SK-N-SH (cell line): ENCODE results near the gene ZNF784. TPM values are rescaled to one million over a fixed set of nuclear protein-coding genes. Genes with fewer than 3 reads are reported as not detected.

Experiments
- CTCF ChIA-PET: fragments of 300-600, 350-600 bp; formaldehyde crosslinking; extraction: SDS; loops from one replicate; lab custom pipeline; 2021; lab: Yijun Ruan, JAX
- POLR2A ChIA-PET: fragments of 350-600 bp; sonication (Branson Sonifier 250); formaldehyde crosslinking; extraction: SDS; loops from one replicate; lab custom pipeline; 2020; ENCODE audit warnings: antibody characterized with exemption, inconsistent platforms; lab: Yijun Ruan, JAX
- DNase-seq: peaks from one replicate; pipeline ENCODE4 v3.0.0; 2012
- H2AFZ ChIP-seq: fragments of 200-600 bp; sonication (generic); 2 replicates; pipeline ENCODE4 v1.8.1; 2016; ENCODE audit warnings: antibody characterized with exemption, mild to moderate bottlenecking, low read depth
- H3F3A ChIP-seq: fragments of 200-600 bp; sonication (generic); replicated peaks from 2 replicates; pipeline ENCODE3; 2016; ENCODE audit warnings: antibody characterized with exemption, mild to moderate bottlenecking; ENCODE audit not compliant: insufficient read depth
- H3K27ac ChIP-seq, 2 experiments: fragments of 200-500 bp in 1 of 2; fragments of 200-600 bp in 1 of 2; sonication (Bioruptor generic) in 1 of 2; sonication (generic), shearing (Covaris generic) in 1 of 2; 2 replicates each; pipeline versions ENCODE4 v1.5.1 to v1.6.1; 2014 to 2016; ENCODE audit warnings: low read depth in 2 of 2, inconsistent platforms in 1 of 2, low read length in 1 of 2, mild to moderate bottlenecking in 1 of 2, mixed read lengths in 1 of 2
- H3K27me3 ChIP-seq: fragments of 200-600 bp; sonication (generic), shearing (Covaris generic); 2 replicates; pipeline ENCODE4 v1.6.1; 2016; ENCODE audit warnings: mixed run types; ENCODE audit not compliant: insufficient read depth
- H3K36me3 ChIP-seq, 2 experiments: fragments of 200-500 bp in 1 of 2; fragments of 200-600 bp in 1 of 2; sonication (Bioruptor generic) in 1 of 2; sonication (generic) in 1 of 2; replicated peaks in 1 of 2; 2 replicates each; pipeline versions ENCODE3 to v1.5.1; 2014 to 2016; ENCODE audit warnings: low read length in 1 of 2, mild to moderate bottlenecking in 1 of 2; ENCODE audit not compliant: insufficient read depth in 2 of 2, control insufficient read depth in 1 of 2
- H3K4me1 ChIP-seq, 2 experiments: fragments of 200-500 bp in 1 of 2; fragments of 200-600 bp in 1 of 2; sonication (Bioruptor generic) in 1 of 2; sonication (generic), shearing (Covaris generic) in 1 of 2; 2 replicates each; pipeline versions ENCODE4 v1.5.1 to v1.6.1; 2014 to 2016; ENCODE audit warnings: low read depth in 1 of 2, low read length in 1 of 2, mixed run types in 1 of 2; ENCODE audit not compliant: insufficient read depth in 2 of 2, control insufficient read depth in 1 of 2
- H3K4me2 ChIP-seq: fragments of 200-600 bp; sonication (generic), shearing (Covaris generic); 2 replicates; pipeline ENCODE4 v1.6.1; 2017; ENCODE audit warnings: mixed run types
- H3K4me3 ChIP-seq, 2 experiments: fragments of 200-500 bp in 1 of 2; fragments of 200-600 bp in 1 of 2; sonication (Bioruptor generic) in 1 of 2; sonication (generic), shearing (Covaris generic) in 1 of 2; 2 replicates each; pipeline versions ENCODE4 v1.5.1 to v1.8.1; 2014 to 2016; ENCODE audit warnings: low read depth in 2 of 2, inconsistent platforms in 1 of 2, low read length in 1 of 2, mild to moderate bottlenecking in 1 of 2, mixed read lengths in 1 of 2, moderate library complexity in 1 of 2
- H3K79me2 ChIP-seq: fragments of 200-600 bp; sonication (generic); 2 replicates; pipeline ENCODE4 v1.8.1; 2017; ENCODE audit warnings: mild to moderate bottlenecking; ENCODE audit not compliant: insufficient read depth
- H3K9ac ChIP-seq: fragments of 200-600 bp; sonication (generic); 2 replicates; pipeline ENCODE4 v1.6.1; 2017; ENCODE audit warnings: mixed run types
- H3K9me2 ChIP-seq: fragments of 200-600 bp; sonication (generic); 2 replicates; pipeline ENCODE4 v1.6.1; 2017; ENCODE audit warnings: mixed run types
- H3K9me3 ChIP-seq: fragments of 200-600 bp; sonication (generic); 2 replicates; pipeline ENCODE4 v1.6.1; 2017; ENCODE audit warnings: mixed run types, mild to moderate bottlenecking, moderate library complexity
- H4K20me1 ChIP-seq: fragments of 200-600 bp; sonication (generic); 2 replicates; pipeline ENCODE4 v1.6.1; 2017; ENCODE audit warnings: mild to moderate bottlenecking, mixed run types; ENCODE audit not compliant: insufficient read depth
- CHD2 ChIP-seq: fragments of 150-350 bp; IDR thresholded peaks from 2 replicates; pipeline ENCODE4 v1.6.1; 2018; ENCODE audit warnings: low read length; ENCODE audit not compliant: partially characterized antibody
- CTCF ChIP-seq: fragments of 200-600 bp; sonication (generic); IDR thresholded peaks from 2 replicates; pipeline ENCODE4 v1.6.1; 2017; ENCODE audit warnings: antibody characterized with exemption, mild to moderate bottlenecking, moderate library complexity
- ELF1 ChIP-seq: IDR thresholded peaks from 2 replicates; pipeline ENCODE4 v1.4.0; 2012
- FOSL2 ChIP-seq: IDR thresholded peaks from 2 replicates; pipeline ENCODE4 v1.4.0; 2012; ENCODE audit warnings: low read depth, mild to moderate bottlenecking, moderate library complexity, borderline replicate concordance
- FOXJ3 ChIP-seq: sonication (generic); formaldehyde crosslinking; IDR thresholded peaks from 2 replicates; pipeline ENCODE4 v1.5.1; 2020; ENCODE audit warnings: mild to moderate bottlenecking, missing genetic modification reagents
- GATA2 ChIP-seq: sonication (generic); formaldehyde crosslinking; IDR thresholded peaks from 2 replicates; pipeline ENCODE4 v1.5.0; 2020; ENCODE audit warnings: mild to moderate bottlenecking, missing genetic modification reagents
- MAX ChIP-seq: IDR thresholded peaks from 2 replicates; pipeline ENCODE4 v1.4.0; 2012; ENCODE audit warnings: low read depth
- MXI1 ChIP-seq: IDR thresholded peaks from 2 replicates; pipeline ENCODE4 v1.6.1; 2012; ENCODE audit warnings: mild to moderate bottlenecking, low read depth, low read length, improper control_type of control experiment
- POLR2AphosphoS5 ChIP-seq: IDR thresholded peaks from 2 replicates; pipeline ENCODE4 v1.6.1; 2012; ENCODE audit warnings: low read depth, low read length
- RAD21 ChIP-seq: IDR thresholded peaks from 2 replicates; pipeline ENCODE4 v1.6.1; 2012; ENCODE audit warnings: mild to moderate bottlenecking, low read length
- RCOR1 ChIP-seq: fragments of 150-350 bp; IDR thresholded peaks from 2 replicates; pipeline ENCODE4 v1.6.1; 2017; ENCODE audit warnings: antibody characterized with exemption, low read length
- RFX5 ChIP-seq: IDR thresholded peaks from 2 replicates; pipeline ENCODE4 v1.6.1; 2012; ENCODE audit warnings: mild to moderate bottlenecking, improper control_type of control experiment, low read length
- SIN3A ChIP-seq: IDR thresholded peaks from 2 replicates; pipeline ENCODE4 v1.6.1; 2012; ENCODE audit warnings: low read depth, mild to moderate bottlenecking, low read length, moderate library complexity, borderline replicate concordance
- TAF1 ChIP-seq: IDR thresholded peaks from 2 replicates; pipeline ENCODE4 v1.6.1; 2012; ENCODE audit warnings: low read depth, mild to moderate bottlenecking, low read length, moderate library complexity, borderline replicate concordance
- TCF12 ChIP-seq: IDR thresholded peaks from 2 replicates; pipeline ENCODE4 v1.4.0; 2012
- TEAD4 ChIP-seq: IDR thresholded peaks from 2 replicates; pipeline ENCODE4 v1.4.0; 2012; ENCODE audit warnings: mild to moderate bottlenecking, borderline replicate concordance; ENCODE audit not compliant: insufficient read depth
- USF1 ChIP-seq: IDR thresholded peaks from 2 replicates; pipeline ENCODE4 v1.4.0; 2012; ENCODE audit warnings: low read depth, borderline replicate concordance
- USF2 ChIP-seq: fragments of 150-350 bp; IDR thresholded peaks from 2 replicates; pipeline ENCODE4 v1.6.1; 2017; ENCODE audit warnings: antibody characterized with exemption, low read length, low read depth, borderline replicate concordance
- YY1 ChIP-seq: IDR thresholded peaks from 2 replicates; pipeline ENCODE4 v1.4.0; 2012; ENCODE audit warnings: low read depth, mild to moderate bottlenecking
- WGBS: methylation state at CpG from one replicate; pipeline ENCODE4 v1.1.6; 2017; ENCODE audit warnings: low lambda C conversion rate; 5-methylcytosine and 5-hydroxymethylcytosine counted together
- polyA plus RNA-seq, 3 experiments: library from polyadenylated mRNA; depleted of rRNA; stranded (reverse); fragments of >200 nt; gene quantifications; 2 replicates each; pipeline ENCODE4 v1.2.3, GENCODE V29; 2012

Gene ZNF784
- polyA plus RNA-seq, 1 of the 3 experiments (the other 2 are of a cell fraction) = 5.5 TPM

GRCh38 chr19:55645512-55645881, 21.1 kb upstream of the ZNF784 start:
- CTCF ChIA-PET = interaction anchor here (1.5 to 3.9 kb wide), 2 partner anchors 9 to 14 kb away, joined by 6 to 22 read pairs; no protein-coding TSS in a partner anchor
- 80% methylated on average over 5 of the region's 5 CpGs for WGBS
- POLR2A ChIA-PET = no interaction called here

GRCh38 chr19:55644842-55645511, 20.6 kb upstream of the ZNF784 start:
- Histone ChIP-seq H3K9me3 (no peaks in the 10 kb centered on the region), H3K4me2 (peak overlapping the region; percentile 95), H3K27ac (no peak overlapping the region), H3F3A (peaks cover 27% of the 10 kb centered on the region), H3K9ac (peak overlapping the region; percentile 86; the same call in 1 of the 2 replicates), H3K27me3 (no peaks in the 10 kb centered on the region), H3K36me3 (peaks cover 3 to 13% of the 10 kb centered on the region in 2 experiments), H4K20me1 (no peaks in the 10 kb centered on the region), H3K9me2 (no peaks in the 10 kb centered on the region), H3K79me2 (peaks cover 66% of the 10 kb centered on the region), H3K4me3 (peak overlapping the region; percentile 53 to 81; a peak in 3 of 4 replicates), H3K4me1 (peaks cover 19 to 48% of the 10 kb centered on the region in 2 experiments; a peak in 2 of 4 replicates), H2AFZ (no peak overlapping the region)
- POLR2A ChIA-PET = no interaction called here
- 92% methylated on average over 16 of the region's 28 CpGs for WGBS
- DNase-seq = peak; percentile 2
- CTCF ChIA-PET = interaction anchor here (1.5 to 3.9 kb wide), 3 partner anchors 9 to 26 kb away, joined by 6 to 22 read pairs (median 7); no protein-coding TSS in a partner anchor
- TF ChIP-seq POLR2AphosphoS5 = no peak
- TF ChIP-seq USF2 = no peak
- no peak for TF ChIP-seq ELF1
- no peak for TF ChIP-seq SIN3A
- TF ChIP-seq RAD21 = no peak
- no peak for TF ChIP-seq YY1
- no peak for TF ChIP-seq USF1
- no peak for TF ChIP-seq CHD2
- no peak for TF ChIP-seq TCF12
- TF ChIP-seq TAF1 = no peak
- no peak for TF ChIP-seq MAX

More at GRCh38 chr19:55645512-55645881, 21.1 kb upstream of the ZNF784 start:
- Histone ChIP-seq H3K27me3 (no peaks in the 10 kb centered on the region), H3K4me3 (no peak overlapping the region), H3K9ac (no peak overlapping the region), H4K20me1 (no peaks in the 10 kb centered on the region), H2AFZ (no peak overlapping the region), H3K4me2 (no peak overlapping the region), H3K4me1 (peaks cover 14 to 43% of the 10 kb centered on the region in 2 experiments; a peak in 2 of 4 replicates), H3K9me3 (no peaks in the 10 kb centered on the region), H3K27ac (no peak overlapping the region), H3K79me2 (peaks cover 61% of the 10 kb centered on the region), H3K36me3 (peaks cover 3 to 17% of the 10 kb centered on the region in 2 experiments), H3K9me2 (no peaks in the 10 kb centered on the region), H3F3A (peaks cover 22% of the 10 kb centered on the region)
- TF ChIP-seq GATA2 (CRISPR knock-in tag) (no peak), RCOR1 (no peak), RFX5 (no peak), FOSL2 (no peak), MAX (no peak), RAD21 (no peak), FOXJ3 (CRISPR knock-in tag) (no peak), MXI1 (no peak), SIN3A (no peak), USF1 (no peak), CHD2 (no peak), TEAD4 (no peak), CTCF (no peak)
- DNase-seq = peak; percentile 2
